IPS DF 6.9 (cell line): ENCODE results near the gene KIRREL3.
A peak's percentile ranks its signal among the peaks of the same experiment; 100 is the strongest.

Source experiments
- DNase-seq: peaks from one replicate; pipeline ENCODE4 v3.0.0-alpha.2; 2013; ENCODE audit warnings: low read depth, low spot score
- H3K27ac ChIP-seq: one replicate; pipeline ENCODE4 v1.5.1; 2013; ENCODE audit warnings: low read length, control low read depth
- H3K27me3 ChIP-seq: 2 replicates; pipeline ENCODE4 v1.6.1; 2013; ENCODE audit warnings: mild to moderate bottlenecking, low read length; ENCODE audit not compliant: control insufficient read depth, insufficient read depth
- H3K36me3 ChIP-seq: 2 replicates; pipeline ENCODE4 v1.6.1; 2013; ENCODE audit warnings: low read length; ENCODE audit not compliant: control insufficient read depth, insufficient read depth
- H3K4me1 ChIP-seq: 2 replicates; pipeline ENCODE4 v1.6.1; 2013; ENCODE audit warnings: low read length; ENCODE audit not compliant: control insufficient read depth, insufficient read depth
- H3K4me3 ChIP-seq: 2 replicates; pipeline ENCODE4 v1.5.1; 2013; ENCODE audit warnings: mild to moderate bottlenecking, low read length
- H3K9me3 ChIP-seq: 2 replicates; pipeline ENCODE4 v1.6.1; 2013; ENCODE audit warnings: low read length, inconsistent platforms; ENCODE audit not compliant: control insufficient read depth, insufficient read depth
- WGBS: extraction: QIAGEN DNeasy Blood & Tissue Kit; methylation state at CpG from one replicate; pipeline ENCODE4 v1.1.7; 2013; ENCODE audit warnings: mixed read lengths, missing lambda C conversion rate; ENCODE audit not compliant: insufficient read length, insufficient coverage; 5-methylcytosine and 5-hydroxymethylcytosine counted together

The KIRREL3 gene

GRCh38 chr11:126989942-126990715, 10.4 kb downstream of the KIRREL3 start:
- Histone ChIP-seq H3K9me3 (no peaks in the 10 kb centered on the region), H3K4me3 (no peak overlapping the region), H3K36me3 (no peaks in the 10 kb centered on the region), H3K27me3 (no peaks in the 10 kb centered on the region), H3K27ac (no peak overlapping the region), H3K4me1 (peaks cover 1% of the 10 kb centered on the region; the same call in 1 of the 2 replicates)
- DNase-seq = peak; percentile 74
- WGBS = no CpG with 5 or more reads among the region's 22 CpGs

GRCh38 chr11:126988655-126989054, 11.9 kb downstream of the KIRREL3 start:
- Histone ChIP-seq H3K36me3 (no peaks in the 10 kb centered on the region), H3K9me3 (no peaks in the 10 kb centered on the region), H3K27ac (no peak overlapping the region), H3K4me1 (peaks cover 1% of the 10 kb centered on the region; the same call in 1 of the 2 replicates), H3K27me3 (no peaks in the 10 kb centered on the region), H3K4me3 (no peak overlapping the region)
- no CpG with 5 or more reads among the region's 7 CpGs for WGBS
- DNase-seq = no peak

DNA sequence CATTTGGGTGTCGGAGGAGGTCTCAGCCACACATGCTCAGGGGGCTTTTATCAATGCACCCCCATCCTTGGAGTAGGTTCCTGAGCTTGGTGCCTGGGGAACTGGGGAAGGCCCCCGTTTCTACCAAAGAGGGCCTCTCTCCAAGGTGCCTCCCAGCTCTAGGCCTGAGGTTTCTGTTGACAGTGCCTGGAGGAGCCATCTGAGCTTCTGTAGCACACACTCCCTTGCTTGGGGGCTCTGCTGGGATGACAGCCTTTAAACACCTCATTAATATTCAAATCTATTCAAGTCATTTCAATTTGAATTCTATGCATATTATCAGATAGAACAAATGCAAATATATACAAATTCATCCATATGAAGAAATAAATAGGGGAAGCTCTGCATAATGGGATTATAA, 18.9 kb downstream of the KIRREL3 start:
- Histone ChIP-seq H3K4me3 (no peak overlapping the region), H3K9me3 (no peaks in the 10 kb centered on the region), H3K27ac (no peak overlapping the region), H3K4me1 (peaks cover 7% of the 10 kb centered on the region; the same call in 1 of the 2 replicates), H3K27me3 (no peaks in the 10 kb centered on the region), H3K36me3 (no peaks in the 10 kb centered on the region)
- WGBS = no CpG with 5 or more reads among the region's 2 CpGs
- DNase-seq = no peak

- no peak for DNase-seq
- Histone ChIP-seq H3K4me1 (peaks cover 7% of the 10 kb centered on the region; the same call in 1 of the 2 replicates), H3K36me3 (no peaks in the 10 kb centered on the region), H3K4me3 (no peak overlapping the region), H3K9me3 (no peaks in the 10 kb centered on the region), H3K27ac (no peak overlapping the region), H3K27me3 (no peaks in the 10 kb centered on the region)
- no CpG with 5 or more reads among the region's 5 CpGs for WGBS
These were observed 21.7 kb downstream of the KIRREL3 start for GRCh38 chr11:126978911-126979310.

DNA sequence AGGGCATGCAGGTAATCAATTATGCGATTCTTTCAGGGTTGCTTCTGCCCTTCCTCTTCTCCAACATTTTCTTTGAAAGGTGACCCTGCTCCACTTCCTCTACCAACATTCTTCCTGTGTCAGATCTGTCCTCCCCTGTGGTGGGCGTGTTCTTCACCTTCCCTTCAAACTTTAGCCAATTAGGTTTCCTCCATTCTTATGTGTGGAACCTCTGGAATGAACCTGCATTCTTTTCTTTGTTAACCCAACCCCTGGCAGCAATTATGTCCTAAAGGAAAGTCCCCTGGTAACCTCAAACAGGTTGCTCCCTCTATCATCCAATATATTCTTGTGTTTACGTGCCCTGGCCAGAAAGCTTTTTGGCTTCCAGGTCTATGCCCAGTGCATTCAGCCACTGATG, 22.4 kb downstream of the KIRREL3 start:
- no peak overlapping the region for H3K4me3 ChIP-seq
- no CpG with 5 or more reads among the region's 3 CpGs for WGBS

GRCh38 chr11:126973051-126973450, 27.5 kb downstream of the KIRREL3 start:
- whole genome bisulfite sequencing = no CpG with 5 or more reads among the region's 2 CpGs
- no peaks in the 10 kb centered on the region for H3K27me3 ChIP-seq
- no peak for DNase-seq
- H3K4me3 ChIP-seq = no peak overlapping the region
- peaks cover 5% of the 10 kb centered on the region; the same call in 1 of the 2 replicates for H3K4me1 ChIP-seq
- no peak overlapping the region for H3K27ac ChIP-seq
- no peaks in the 10 kb centered on the region for H3K9me3 ChIP-seq
- no peaks in the 10 kb centered on the region for H3K36me3 ChIP-seq

More for the DNA sequence above, 22.4 kb downstream of the KIRREL3 start:
- Histone ChIP-seq H3K9me3 (no peaks in the 10 kb centered on the region), H3K27me3 (no peaks in the 10 kb centered on the region), H3K36me3 (no peaks in the 10 kb centered on the region), H3K27ac (no peak overlapping the region), H3K4me1 (peaks cover 7% of the 10 kb centered on the region; the same call in 1 of the 2 replicates)
- DNase-seq = peak; percentile 66

DNA sequence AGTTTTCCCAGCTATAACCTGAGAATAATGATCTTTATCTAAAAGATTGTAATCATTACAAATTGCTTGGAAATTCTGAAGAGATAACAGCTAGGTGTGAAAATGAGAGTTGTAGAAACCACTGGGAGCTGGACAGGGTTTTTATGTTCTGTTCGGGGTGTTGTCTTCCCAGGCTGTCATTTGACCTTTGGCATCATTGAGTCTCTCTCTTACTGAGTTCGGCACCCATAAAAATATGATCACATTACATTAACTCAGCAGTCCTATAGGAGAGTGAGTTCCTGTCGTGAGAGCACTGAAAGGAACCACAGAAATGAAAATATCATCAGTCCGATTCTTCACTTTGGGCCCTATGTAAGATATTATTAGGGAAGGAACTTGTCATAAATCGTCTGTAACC, 29.3 kb downstream of the KIRREL3 start:
- Histone ChIP-seq H3K4me1 (peaks cover 2% of the 10 kb centered on the region; the same call in 1 of the 2 replicates), H3K36me3 (no peaks in the 10 kb centered on the region), H3K27me3 (no peaks in the 10 kb centered on the region), H3K27ac (no peak overlapping the region), H3K9me3 (no peaks in the 10 kb centered on the region), H3K4me3 (no peak overlapping the region)
- no CpG with 5 or more reads among the region's 5 CpGs for WGBS
- DNase-seq = no peak

DNA sequence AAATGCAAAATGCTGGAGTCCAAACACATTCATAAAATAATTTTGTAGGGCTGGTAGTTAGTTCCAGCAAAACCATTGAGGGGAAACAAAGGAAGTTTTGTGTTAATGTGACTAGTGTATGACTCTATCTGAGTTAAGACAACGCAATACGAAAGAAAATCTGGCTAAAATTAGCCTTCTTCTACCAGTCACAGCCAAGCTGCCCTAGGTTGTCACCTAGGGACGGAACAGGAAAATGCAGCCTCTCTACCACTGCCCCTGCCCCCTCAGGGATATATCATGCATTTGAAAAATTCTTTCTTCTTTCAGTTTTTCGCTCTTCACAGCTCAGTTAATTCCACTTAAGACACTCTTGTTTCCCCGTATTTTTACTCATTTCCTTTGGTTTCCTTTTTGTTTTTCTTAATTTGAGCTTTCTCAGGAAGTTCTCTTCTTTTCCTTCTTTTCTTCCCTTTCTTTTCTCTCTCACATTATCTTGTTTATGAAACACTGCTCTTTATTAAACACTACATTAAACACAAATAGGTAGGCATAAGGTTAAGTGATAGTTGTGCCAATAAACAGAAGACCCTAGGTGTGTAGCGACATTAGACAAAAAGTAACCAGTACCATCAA, 30.6 kb downstream of the KIRREL3 start:
- no peak for DNase-seq
- no peak overlapping the region for H3K27ac ChIP-seq
- no peaks in the 10 kb centered on the region for H3K27me3 ChIP-seq
- H3K9me3 ChIP-seq = no peaks in the 10 kb centered on the region
- H3K36me3 ChIP-seq = no peaks in the 10 kb centered on the region
- no CpG with 5 or more reads among the region's 6 CpGs for WGBS
- H3K4me3 ChIP-seq = no peak overlapping the region
- H3K4me1 ChIP-seq = peaks cover 2% of the 10 kb centered on the region; the same call in 1 of the 2 replicates

DNA sequence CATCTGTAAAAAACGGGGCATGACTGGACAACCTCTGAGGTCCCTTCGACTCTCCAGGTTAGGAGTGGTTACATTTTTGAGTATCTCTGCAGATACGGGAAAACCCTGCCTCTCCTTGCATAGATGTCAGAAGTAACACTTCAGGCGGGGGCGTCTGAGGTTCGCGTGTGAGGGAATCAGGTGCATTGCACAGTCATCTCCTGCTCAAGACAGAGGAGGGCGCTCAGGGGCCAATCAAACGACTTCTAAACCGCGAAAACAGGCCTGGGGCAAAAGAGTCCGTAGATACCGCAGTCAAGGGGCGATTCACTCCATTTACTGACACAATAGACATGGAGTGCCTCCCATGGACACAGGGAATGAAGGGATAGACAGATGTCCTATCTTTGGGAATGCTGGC, 31.7 kb downstream of the KIRREL3 start:
- no CpG with 5 or more reads among the region's 14 CpGs for WGBS
- Histone ChIP-seq H3K4me1 (peaks cover 2% of the 10 kb centered on the region; the same call in 1 of the 2 replicates), H3K4me3 (no peak overlapping the region), H3K9me3 (no peaks in the 10 kb centered on the region), H3K36me3 (no peaks in the 10 kb centered on the region), H3K27me3 (no peaks in the 10 kb centered on the region), H3K27ac (no peak overlapping the region)
- peak; percentile 37 for DNase-seq

DNA sequence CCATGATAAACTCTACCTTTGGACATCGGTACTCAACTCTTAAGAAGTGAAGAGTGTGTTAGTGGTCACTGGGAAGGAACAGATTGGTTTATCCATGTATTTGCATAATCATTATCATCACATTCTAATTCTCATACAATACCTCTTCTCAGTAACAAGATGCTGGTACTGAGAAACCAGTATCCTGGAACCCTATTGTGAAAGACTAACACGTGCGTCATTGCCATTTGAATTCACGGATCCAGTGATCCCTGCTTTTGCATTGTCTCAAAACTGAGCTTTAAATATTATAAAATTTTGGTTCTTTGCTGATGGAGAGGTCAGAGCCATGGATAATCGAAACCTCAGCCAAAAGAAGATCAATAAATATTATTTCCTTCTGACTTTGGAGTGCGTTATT, 35.2 kb downstream of the KIRREL3 start:
- Histone ChIP-seq H3K9me3 (no peaks in the 10 kb centered on the region), H3K27me3 (no peaks in the 10 kb centered on the region), H3K27ac (no peak overlapping the region), H3K4me1 (peaks cover 2% of the 10 kb centered on the region; the same call in 1 of the 2 replicates), H3K36me3 (no peaks in the 10 kb centered on the region), H3K4me3 (no peak overlapping the region)
- WGBS = no CpG with 5 or more reads among the region's 6 CpGs
- no peak for DNase-seq
